Pons (tissue), 1 donor: ENCODE measurements around the gene CASZ1.

ENCODE experiments used
- DNase-seq: peaks from one replicate; pipeline ENCODE4 v3.0.0-alpha.2; 2016; ENCODE audit warnings: low spot score

CASZ1 gene

GRCh38 chr1:10753299-10753698 is 43.1 kb downstream of the CASZ1 start:
- no peak for DNase-seq

DNA sequence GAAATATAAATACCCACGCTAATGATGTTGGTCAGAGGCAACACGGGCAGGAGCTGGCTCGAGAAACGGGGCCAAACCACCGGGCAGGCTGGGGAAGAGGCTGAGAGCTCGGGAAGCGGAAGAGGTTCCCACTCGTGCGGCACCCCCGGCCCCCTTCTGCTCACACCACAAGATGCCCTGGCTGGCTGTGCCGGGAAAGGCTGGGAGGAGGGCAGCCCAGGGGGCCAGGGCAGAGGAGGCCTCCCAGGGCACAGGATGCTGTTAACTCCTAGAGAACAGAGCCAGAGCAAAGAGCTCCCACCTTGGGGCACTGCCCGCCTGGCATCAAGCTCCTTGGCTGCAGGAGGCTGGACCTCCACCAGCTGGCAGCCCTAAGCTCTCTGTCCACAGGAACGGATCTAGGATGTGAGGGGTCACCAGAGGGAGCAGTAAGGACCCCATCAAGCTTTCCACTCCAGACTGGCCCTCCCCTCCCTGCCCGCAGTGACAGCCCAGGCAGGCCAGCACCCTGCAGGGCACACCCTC is 44.8 kb downstream of the CASZ1 start:
- no peak for DNase-seq

- no peak for DNase-seq
These were observed 45.3 kb downstream of the CASZ1 start for GRCh38 chr1:10751160-10751559.

- no peak for DNase-seq
These were observed 50.5 kb downstream of the CASZ1 start for GRCh38 chr1:10745886-10746455.

GRCh38 chr1:10745383-10745782 is 51.1 kb downstream of the CASZ1 start:
- no peak for DNase-seq

DNA sequence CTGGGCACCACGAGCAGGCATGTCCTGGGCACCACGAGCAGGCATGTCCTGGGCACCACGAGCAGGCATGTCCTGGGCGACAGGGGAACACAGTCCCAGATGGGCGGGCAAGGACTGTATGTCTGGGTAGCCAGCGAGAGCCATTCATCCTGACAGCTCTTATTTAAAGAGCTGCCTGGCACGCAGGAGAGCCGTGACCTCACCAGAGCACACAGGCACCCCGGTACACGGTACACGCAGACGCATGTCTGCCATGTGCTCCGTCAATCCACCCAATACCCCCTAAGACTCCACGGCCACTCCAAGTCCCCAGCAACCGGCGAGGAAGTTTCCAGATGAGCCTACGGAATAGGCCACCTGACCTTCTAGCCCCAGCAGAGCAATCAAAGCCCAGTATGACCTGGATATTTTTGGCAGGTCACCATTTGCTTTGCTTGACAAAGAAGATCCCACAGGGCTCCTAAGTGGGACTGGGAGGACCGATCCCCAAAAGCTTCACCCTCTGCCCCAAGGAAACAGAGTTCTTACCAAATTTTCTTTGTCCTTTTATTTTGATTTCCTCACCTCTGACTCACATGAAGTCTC is 51.7 kb downstream of the CASZ1 start:
- no peak for DNase-seq

- no peak for DNase-seq
These were observed 52.4 kb downstream of the CASZ1 start for GRCh38 chr1:10744029-10744428.

DNA sequence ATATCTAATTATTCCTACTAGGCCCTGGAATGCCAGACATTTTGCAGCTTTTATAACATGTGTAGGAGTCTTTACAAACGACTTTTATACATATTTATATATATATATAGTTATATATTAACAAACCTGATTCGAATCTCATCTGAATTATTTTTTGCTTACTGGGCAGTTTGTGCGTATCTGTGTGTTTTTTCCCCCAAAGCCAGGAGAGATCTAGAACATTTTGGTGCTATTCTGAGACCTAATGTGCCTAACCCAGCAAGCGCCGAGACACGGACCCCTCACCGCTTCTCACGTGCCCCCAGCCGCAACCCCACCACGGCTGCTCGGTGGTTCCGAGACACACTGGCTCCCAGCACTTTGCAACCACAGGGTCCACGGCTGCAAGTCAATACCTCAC is 54.8 kb downstream of the CASZ1 start:
- DNase-seq: no peak

DNA sequence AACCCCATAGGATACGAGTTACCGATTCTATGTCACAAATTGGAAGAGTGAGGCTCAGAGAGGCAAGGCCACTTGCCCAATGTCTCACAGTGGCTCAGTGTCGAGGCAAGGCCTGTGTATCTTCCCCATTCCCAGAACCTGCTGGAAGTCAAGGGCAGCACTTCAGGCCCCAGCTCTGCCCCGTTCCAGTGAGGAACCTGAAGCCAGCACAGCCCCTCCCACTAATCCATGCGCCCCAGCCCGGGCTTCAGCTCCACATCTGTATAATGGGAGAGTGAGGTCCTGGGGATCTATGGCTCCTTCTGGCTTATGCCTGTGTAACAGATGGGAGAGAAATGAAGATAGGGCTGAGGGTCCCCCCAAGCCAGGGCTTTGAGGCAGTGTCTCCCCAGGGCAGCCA is 56.3 kb downstream of the CASZ1 start:
- no peak for DNase-seq

DNA sequence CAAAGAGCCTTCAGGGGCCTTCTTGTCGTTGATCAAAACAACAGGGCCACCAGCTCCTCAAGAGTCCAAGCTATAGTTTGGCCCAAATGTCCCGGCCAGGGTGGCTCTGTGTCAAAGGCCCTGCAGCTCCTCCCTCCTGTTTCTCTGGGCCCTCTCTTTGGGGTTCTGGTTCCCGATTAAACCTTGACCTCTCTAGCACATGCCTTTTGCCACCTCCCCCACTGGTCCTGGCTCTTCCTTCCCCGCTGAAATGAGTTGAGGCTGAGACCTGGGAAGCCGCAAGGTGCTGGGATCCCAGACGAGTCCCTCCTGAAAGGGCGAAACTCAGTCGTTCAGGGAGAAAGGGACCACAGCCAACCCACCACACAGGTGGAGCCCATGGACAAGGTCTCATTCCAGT is 56.9 kb downstream of the CASZ1 start:
- DNase-seq: no peak

DNA sequence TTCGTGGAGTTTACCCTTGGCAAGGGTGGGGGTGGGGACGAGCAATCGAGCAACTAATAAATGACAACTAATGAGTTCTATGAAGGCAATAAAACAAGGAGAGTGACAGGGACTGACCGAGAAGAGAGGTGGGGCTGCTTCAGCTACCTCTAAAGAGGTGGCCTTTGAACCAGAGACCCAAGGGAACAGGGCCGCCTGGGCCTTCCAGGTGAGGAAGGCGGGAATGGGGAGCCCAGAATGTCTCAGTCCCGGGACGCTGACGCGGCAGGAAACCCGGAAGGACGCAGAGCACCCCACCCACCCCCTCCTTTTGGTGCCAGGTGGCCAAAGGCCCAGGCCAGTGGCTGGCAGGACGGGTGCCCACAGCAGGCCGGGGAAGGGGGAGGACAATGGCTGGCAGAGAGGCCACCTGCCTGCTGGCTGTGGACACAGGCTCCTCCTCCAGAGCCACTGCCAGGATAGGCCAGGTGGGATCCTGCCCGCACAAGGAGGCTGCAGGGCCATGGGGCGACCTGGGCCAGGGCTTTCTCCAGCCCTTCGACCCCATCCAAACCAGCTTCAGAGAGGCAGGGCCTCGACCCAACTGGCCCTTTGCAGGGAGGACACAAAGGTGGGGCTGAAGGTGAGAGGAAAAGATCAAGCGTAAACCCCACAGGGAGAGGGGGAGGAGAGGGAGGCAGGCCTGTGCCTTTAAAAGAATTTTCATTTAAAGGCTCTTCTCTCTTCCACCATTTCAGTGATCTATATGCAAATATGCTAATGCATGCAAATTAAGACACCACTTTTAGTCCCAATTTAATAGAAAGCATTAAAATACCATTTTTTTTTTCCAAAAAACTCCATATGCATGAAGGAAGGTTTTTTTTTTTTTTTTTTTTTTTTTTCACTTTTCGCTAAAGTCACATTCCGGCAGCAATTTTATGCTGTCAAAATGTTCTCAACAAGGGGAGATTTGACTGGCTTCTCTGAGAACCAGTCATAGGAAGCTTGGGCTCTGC is 58.1 kb downstream of the CASZ1 start:
- DNase-seq: no peak

DNA sequence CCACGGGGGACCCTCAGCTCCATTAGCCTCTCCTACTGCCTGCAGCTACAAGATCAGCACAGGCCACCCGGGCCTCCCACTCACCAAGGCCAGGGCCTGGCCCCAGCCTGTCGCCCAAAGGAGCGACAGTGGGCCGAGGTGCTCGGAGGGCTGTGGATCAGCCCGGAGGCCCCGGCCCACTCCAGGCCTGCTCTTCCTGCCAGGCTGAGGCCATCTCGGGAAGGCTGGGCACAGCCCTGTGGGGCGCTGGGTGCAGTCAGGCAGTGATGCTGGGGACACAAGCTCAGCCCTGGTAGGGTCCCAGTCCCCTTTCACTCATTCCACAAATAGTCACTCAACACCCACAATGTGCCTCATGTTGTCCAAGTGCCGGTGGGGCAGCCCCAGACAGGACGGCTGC is 58.8 kb downstream of the CASZ1 start:
- DNase-seq: no peak

DNA sequence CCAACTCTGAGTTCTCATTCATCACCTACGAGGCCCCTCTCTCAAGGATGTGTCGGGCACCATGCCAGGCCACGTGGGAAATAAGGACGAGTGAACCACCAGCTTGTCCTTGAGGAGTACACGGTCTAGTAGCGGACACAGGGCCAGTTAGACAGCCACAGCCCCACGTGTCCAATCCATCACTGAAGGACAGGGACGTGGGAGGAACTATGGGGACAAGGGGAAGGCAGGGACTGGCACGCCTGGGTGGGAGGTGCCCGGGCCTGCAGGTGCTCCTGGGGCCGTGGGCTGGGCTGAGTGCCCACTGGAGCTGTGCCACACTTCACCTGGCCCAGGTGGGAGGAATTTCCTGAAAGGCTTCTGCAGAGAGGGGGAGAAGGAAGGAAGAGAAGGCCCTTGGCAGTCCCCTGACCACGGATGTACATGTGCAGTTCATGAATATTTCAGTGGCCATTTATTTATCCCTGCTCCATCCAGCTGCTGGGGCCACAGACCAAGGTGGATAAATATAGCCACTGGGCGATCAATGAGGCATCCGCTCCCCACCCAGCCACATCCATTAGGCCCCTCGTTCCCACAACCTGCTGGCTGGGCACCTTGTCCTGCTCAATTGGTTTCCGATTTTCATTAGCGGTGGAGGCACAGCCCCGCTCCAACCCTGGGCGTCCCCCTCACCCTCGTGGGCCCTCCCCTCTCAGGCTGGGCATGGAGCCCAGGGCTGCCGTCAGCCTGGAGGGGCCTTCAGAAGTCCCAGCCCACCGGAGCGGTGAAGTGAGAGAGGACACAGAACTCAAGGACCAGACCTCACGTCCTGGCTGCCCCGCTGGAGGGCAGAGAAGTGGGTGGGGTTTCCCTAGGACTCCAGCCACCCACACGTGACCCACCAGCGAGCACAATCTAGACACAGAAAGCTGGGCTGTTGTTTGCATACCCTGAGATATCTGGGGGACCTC is 59.5 kb downstream of the CASZ1 start:
- DNase-seq: no peak

- no peak for DNase-seq
These were observed 60.7 kb downstream of the CASZ1 start for GRCh38 chr1:10735563-10736305.

DNA sequence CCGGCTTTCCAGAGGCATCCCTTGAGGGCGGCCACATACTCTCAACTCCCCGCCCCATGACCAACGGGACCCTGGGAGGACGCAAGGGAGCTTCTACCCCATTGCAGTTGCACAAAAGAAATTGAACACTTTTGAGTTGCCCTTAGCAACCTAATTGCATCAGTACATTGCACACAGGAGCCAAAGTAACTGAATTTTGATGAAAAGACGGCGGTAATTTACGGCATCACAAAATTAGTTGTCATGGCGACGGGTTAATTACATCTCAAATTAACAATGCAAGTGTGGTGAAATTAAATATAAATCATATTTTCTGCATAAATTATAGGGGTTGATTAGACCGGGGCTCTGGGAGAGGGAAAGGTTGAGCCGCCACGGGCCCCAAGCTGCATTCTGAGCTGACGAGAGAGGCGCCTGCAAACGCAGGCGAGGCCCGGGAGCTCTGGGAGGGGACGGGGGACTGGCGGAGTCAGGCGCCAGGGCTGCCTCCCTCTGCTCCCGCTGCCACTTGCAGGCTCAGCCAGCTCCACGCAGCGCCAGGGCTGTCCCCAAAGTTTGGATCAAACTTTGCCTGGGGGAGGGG is 61.4 kb downstream of the CASZ1 start:
- DNase-seq: no peak

DNA sequence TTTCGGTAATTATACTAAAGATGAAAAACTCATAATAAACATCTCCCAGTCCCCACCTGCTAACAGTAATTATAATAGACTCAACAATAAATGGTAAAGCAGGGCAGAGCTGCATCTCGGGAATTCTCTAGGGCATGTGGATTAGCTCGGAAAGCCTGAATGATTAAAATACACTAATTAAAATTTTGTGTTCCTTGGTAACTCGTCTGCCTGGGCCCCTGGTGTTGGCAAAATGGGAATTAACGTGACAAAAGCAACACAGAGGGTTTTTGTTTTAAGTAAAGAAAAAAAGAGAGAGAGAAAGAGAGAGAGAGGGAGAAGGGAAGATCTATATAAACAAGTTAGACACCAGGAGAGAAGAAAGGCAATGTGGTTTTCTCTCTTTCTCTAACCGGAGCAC is 62.1 kb downstream of the CASZ1 start:
- no peak for DNase-seq

DNA sequence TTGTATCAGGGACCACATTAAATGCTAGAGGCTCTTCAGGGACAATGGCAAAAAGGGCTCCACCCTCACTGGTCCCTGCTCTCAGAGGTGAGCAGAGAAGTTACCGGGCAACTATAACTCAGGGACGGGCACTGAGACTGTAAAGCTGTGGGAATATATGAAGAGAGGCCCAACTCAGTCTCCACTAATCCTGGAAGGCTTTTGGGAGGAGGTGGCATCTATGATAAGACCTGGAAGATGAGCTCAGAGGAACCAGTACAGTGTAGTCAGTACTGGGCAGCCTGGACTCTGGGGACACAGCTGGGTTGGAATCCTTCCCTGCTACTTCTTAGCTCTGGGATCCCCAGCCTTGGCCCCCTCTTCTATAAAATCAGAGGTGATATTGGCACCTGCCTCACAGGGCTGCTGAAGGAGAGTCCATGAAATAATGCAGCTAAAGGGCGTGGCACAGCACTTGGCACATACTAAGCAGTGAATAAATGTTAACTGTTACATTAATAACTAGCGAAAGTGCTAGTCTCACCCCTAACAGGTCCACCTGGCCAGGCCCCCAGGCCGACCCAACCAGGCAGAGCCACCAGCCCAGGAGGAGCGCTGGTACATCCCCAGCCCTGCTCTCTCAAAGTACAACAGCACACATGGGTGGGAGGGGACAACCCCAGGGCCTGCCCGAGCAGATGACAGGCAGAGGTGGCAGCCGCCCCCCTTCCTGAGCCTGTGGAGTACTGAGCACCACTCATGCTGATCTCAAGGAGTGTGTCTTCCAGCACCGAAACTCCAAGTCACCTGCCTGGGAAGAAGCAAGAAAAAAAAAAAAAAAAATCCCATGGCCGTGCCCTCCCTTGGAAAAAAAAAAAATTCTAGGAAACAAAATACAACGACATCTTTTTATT is 62.7 kb downstream of the CASZ1 start:
- DNase-seq: no peak

DNA sequence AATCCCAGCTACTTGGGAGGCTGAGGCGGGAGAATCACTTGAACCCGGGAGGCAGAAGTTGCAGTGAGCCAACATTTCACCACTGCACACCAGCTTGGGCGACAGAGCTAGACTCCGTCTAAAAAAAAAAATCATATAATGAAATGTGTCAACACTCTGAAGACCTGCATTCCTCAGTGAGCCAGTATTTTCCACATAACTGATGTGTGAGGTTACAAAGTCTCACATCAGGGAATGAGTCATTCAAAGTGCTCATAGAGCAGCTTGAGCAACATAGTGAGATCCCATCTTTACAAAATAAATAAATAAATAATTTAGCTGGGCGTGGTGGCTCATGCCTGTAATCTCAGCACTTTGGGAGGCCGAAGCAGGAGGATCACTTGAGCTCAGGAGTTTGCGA is 65.5 kb downstream of the CASZ1 start:
- DNase-seq: no peak

- no peak for DNase-seq
These were observed 67.6 kb downstream of the CASZ1 start for GRCh38 chr1:10728595-10729410.
